ENCODE measurements around the gene LAMA3.

DNA sequence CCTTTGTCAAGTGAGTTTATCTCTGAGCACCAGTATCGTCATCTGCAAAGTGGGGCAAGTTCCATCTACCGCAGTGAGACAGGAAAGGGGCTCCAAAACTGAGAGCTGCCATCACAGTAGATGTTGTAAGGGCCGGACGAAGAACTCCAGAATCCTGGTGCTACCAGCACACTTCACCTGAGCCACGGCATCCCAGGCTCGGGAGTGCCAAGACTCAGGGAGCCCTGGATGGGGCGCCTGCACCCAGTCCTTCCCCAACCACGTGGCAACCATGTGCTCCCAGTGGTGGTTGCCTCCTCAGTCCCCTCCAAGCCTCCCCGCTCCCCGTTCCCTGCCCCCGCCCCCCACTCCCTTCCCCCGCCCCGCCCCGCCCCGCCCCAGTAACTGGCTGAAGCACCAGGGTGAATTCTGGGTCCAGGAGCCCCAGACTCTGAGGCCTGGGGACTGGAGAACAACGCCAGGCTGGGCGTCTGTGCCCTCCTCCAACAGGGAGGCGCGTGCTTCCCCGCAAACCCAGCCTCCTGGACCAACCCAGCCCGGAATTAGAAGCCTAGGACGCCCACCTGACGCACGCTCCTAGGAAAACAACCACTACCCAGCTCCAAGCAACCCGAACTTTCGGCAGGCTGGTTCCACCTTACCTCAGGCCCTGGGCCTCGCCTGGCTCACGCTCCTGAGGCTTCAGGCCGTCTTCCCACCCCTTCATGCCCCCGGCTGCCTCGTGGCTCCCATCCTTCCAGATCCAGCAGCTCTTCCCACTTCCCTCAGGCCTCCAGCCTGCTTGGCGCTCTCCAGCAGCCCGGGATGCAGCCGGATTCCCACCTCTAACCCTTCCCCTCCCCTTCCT, 67.6 kb downstream of the LAMA3 start:
- TF ChIP-seq, protein P1, sequence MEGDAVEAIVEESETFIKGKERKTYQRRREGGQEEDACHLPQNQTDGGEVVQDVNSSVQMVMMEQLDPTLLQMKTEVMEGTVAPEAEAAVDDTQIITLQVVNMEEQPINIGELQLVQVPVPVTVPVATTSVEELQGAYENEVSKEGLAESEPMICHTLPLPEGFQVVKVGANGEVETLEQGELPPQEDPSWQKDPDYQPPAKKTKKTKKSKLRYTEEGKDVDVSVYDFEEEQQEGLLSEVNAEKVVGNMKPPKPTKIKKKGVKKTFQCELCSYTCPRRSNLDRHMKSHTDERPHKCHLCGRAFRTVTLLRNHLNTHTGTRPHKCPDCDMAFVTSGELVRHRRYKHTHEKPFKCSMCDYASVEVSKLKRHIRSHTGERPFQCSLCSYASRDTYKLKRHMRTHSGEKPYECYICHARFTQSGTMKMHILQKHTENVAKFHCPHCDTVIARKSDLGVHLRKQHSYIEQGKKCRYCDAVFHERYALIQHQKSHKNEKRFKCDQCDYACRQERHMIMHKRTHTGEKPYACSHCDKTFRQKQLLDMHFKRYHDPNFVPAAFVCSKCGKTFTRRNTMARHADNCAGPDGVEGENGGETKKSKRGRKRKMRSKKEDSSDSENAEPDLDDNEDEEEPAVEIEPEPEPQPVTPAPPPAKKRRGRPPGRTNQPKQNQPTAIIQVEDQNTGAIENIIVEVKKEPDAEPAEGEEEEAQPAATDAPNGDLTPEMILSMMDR (IDR thresholded peaks at IDR 0.05 in 8 of 11, conservative IDR thresholded peaks at IDR 0.05 in 3 of 11), result no peak
- TF ChIP-seq POLR2A (IDR thresholded peaks at IDR 0.05), result no peak

All from spleen (tissue), 7 donors.